ENCODE results near the gene TMEM201. TPM values are rescaled to one million over a fixed set of nuclear protein-coding genes. Genes with fewer than 3 reads are reported as not detected.

Gene TMEM201
- total RNA-seq, 2 donors from 2014 or later, result 24.1 TPM

- TF ChIP-seq CTCF (conservative IDR thresholded peaks at IDR 0.05), result no peak
- Histone ChIP-seq H3K36me3 (ENCODE audit: control insufficient read depth, insufficient read depth, low read length) (no peaks in the 10 kb centered on the region), H3K4me3 (ENCODE audit: low read length) (no peak overlapping the region), H3K27me3 (ENCODE audit: control insufficient read depth, insufficient read depth, low read length, poor library complexity, severe bottlenecking) (peaks cover 52% of the 10 kb centered on the region), H3K27ac (ENCODE audit: low read depth, low read length) (no peak overlapping the region), H3K9ac (ENCODE audit: extremely low read depth, low read length, poor library complexity, severe bottlenecking) (no peak overlapping the region), H3K9me3 (ENCODE audit: control insufficient read depth, low read length) (no peaks in the 10 kb centered on the region), H3K4me1 (ENCODE audit: control insufficient read depth, insufficient read depth, low read length) (no peaks in the 10 kb centered on the region)
- H3K4me3 Mint-ChIP-seq, result no peak overlapping the region
- peaks cover 54% of the 10 kb centered on the region for H3K27me3 Mint-ChIP-seq (ENCODE audit: insufficient read depth)
- H3K27ac Mint-ChIP-seq, result no peak overlapping the region
- no peaks in the 10 kb centered on the region for H3K36me3 Mint-ChIP-seq (ENCODE audit: low read depth)
- H3K9me3 Mint-ChIP-seq, result no peaks in the 10 kb centered on the region
- H3K4me1 Mint-ChIP-seq, result peaks cover 2% of the 10 kb centered on the region
- WGBS, 2 experiments (ENCODE audit: insufficient coverage in 1 of 2, insufficient read length in 1 of 2), result 82 to 84% methylated on average over 4 to 11 of the region's 11 CpGs
- no peak for DNase-seq
Measured at GRCh38 chr1:9653210-9653490, 64.4 kb downstream of the TMEM201 start.

DNA sequence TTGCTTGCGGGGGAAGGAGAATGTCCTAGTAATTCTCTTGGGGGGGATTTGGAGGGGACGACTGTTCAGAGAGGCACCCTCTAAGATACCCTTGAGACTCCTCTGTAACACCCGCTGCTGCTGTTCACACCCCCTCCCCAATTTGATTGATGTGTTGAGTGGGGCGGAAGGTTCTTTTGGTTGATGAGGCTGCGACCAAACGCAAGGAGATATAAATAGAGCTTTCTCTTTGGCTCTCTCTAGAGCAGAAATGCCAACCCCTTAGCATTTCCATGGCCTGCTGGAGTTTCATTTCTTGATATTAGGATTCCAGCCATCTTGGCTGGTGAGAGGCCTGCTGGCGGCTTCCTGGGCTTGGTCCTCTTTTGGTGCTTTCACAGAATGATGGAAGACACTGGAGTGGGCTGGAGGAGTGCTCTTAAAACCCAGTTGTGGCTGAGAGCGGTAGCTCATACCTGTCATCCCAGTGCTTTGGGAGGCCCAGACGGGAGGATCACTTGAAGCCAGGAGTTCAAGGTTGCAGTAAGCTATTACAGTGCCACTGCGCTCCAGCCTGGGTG, 64.9 kb downstream of the TMEM201 start:
- Histone ChIP-seq H3K9ac (ENCODE audit: extremely low read depth, low read length, poor library complexity, severe bottlenecking) (no peak overlapping the region), H3K4me3 (ENCODE audit: low read length) (no peak overlapping the region), H3K36me3 (ENCODE audit: control insufficient read depth, insufficient read depth, low read length) (no peaks in the 10 kb centered on the region), H3K4me1 (ENCODE audit: control insufficient read depth, insufficient read depth, low read length) (no peaks in the 10 kb centered on the region), H3K27ac (ENCODE audit: low read depth, low read length) (no peak overlapping the region), H3K27me3 (ENCODE audit: control insufficient read depth, insufficient read depth, low read length, poor library complexity, severe bottlenecking) (peaks cover 52% of the 10 kb centered on the region), H3K9me3 (ENCODE audit: control insufficient read depth, low read length) (no peaks in the 10 kb centered on the region)
- Mint-ChIP-seq H3K36me3 (ENCODE audit: low read depth) (no peaks in the 10 kb centered on the region), H3K27ac (no peak overlapping the region), H3K4me1 (peaks cover 2% of the 10 kb centered on the region), H3K9me3 (no peaks in the 10 kb centered on the region), H3K27me3 (ENCODE audit: insufficient read depth) (peaks cover 54% of the 10 kb centered on the region), H3K4me3 (no peak overlapping the region)
- no peak for DNase-seq
- WGBS, 2 experiments (ENCODE audit: insufficient coverage in 1 of 2, insufficient read length in 1 of 2), result 69 to 80% methylated on average over 6 to 10 of the region's 10 CpGs
- no peak for TF ChIP-seq CTCF (conservative IDR thresholded peaks at IDR 0.05)

GRCh38 chr1:9654051-9654833, 65.5 kb downstream of the TMEM201 start:
- Mint-ChIP-seq H3K9me3 (no peaks in the 10 kb centered on the region), H3K27ac (no peak overlapping the region), H3K36me3 (ENCODE audit: low read depth) (no peaks in the 10 kb centered on the region), H3K4me3 (no peak overlapping the region), H3K27me3 (ENCODE audit: insufficient read depth) (peaks cover 51% of the 10 kb centered on the region), H3K4me1 (peaks cover 2% of the 10 kb centered on the region)
- DNase-seq, result no peak
- Histone ChIP-seq H3K4me1 (ENCODE audit: control insufficient read depth, insufficient read depth, low read length) (no peaks in the 10 kb centered on the region), H3K27ac (ENCODE audit: low read depth, low read length) (no peak overlapping the region), H3K36me3 (ENCODE audit: control insufficient read depth, insufficient read depth, low read length) (no peaks in the 10 kb centered on the region), H3K9me3 (ENCODE audit: control insufficient read depth, low read length) (no peaks in the 10 kb centered on the region), H3K4me3 (ENCODE audit: low read length) (no peak overlapping the region), H3K9ac (ENCODE audit: extremely low read depth, low read length, poor library complexity, severe bottlenecking) (no peak overlapping the region), H3K27me3 (ENCODE audit: control insufficient read depth, insufficient read depth, low read length, poor library complexity, severe bottlenecking) (peaks cover 52% of the 10 kb centered on the region)
- TF ChIP-seq CTCF (conservative IDR thresholded peaks at IDR 0.05), result no peak
- 92 to 94% methylated on average over 24 to 25 of the region's 25 CpGs for WGBS, 2 experiments (ENCODE audit: insufficient coverage in 1 of 2, insufficient read length in 1 of 2)
